GM12878 (cell line): ENCODE data around the gene NECTIN1. TPM values are rescaled to one million over a fixed set of nuclear protein-coding genes. Genes with fewer than 3 reads are reported as not detected.

Experiments used
- ATAC-seq: fragments of 200-7000 bp; cut with Tn5 transposase; 3 replicates; pipeline ENCODE4 v1.9.1; 2020; ENCODE audit warnings: mild to moderate bottlenecking, moderate library complexity
- BruUV-seq: library from RNA; stranded (reverse); fragments of 400-500 nt; replicated peaks from 2 replicates; lab custom pipeline; 2021; lab: Mats Ljungman, UMichigan
- CTCF ChIA-PET: fragments of 300-600 bp; sonication (Branson Sonifier 250); formaldehyde crosslinking; extraction: SDS; loops from one replicate; lab custom pipeline; 2021; ENCODE audit warnings: inconsistent platforms; lab: Yijun Ruan, JAX
- POLR2A ChIA-PET: fragments of 350-600 bp; formaldehyde crosslinking; extraction: SDS; loops from one replicate; lab custom pipeline; 2021; ENCODE audit warnings: inconsistent platforms; lab: Charles Lee
- RAD21 ChIA-PET: fragments of 300-600 bp; sonication (Branson Sonifier 250); formaldehyde crosslinking; loops from one replicate; lab custom pipeline; 2023; ENCODE audit warnings: antibody characterized with exemption; ENCODE audit not compliant: unreplicated experiment; lab: Charles Lee
- SMC1A ChIA-PET: fragments of 300-600 bp; sonication (Branson Sonifier 250); formaldehyde crosslinking; loops from one replicate; lab custom pipeline; 2023; ENCODE audit not compliant: unreplicated experiment, uncharacterized antibody; lab: Charles Lee
- DNase-seq: peaks from one replicate; pipeline ENCODE4 v3.0.0-alpha.2; 2011; ENCODE audit warnings: low read depth, low spot score
- FAIRE-seq: peaks from 3 replicates; lab custom pipeline; 2011; peaks lifted over from hg19 to GRCh38; lab: Jason Lieb, UNC
- H2AFZ ChIP-seq: 2 replicates; pipeline ENCODE4 v1.6.0; 2011; ENCODE audit warnings: low read depth, low read length, control low read depth; ENCODE audit not compliant: control insufficient read depth
- H3K27ac ChIP-seq: 2 replicates; pipeline ENCODE4 v1.5.1; 2011; ENCODE audit warnings: control low read depth; ENCODE audit not compliant: control insufficient read depth, insufficient read depth
- H3K27me3 ChIP-seq, 2 experiments: replicated peaks in 1 of 2; 2 replicates each; pipeline versions ENCODE4 v1.6.0 to v1.6.1; 2011; ENCODE audit warnings: low read length in 1 of 2; ENCODE audit not compliant: control insufficient read depth in 2 of 2, insufficient read depth in 2 of 2
- H3K36me3 ChIP-seq, 2 experiments: 2 replicates each; pipeline ENCODE4 v1.5.1; 2011; ENCODE audit warnings: low read length in 1 of 2; ENCODE audit not compliant: control insufficient read depth in 2 of 2, insufficient read depth in 2 of 2
- H3K4me1 ChIP-seq: 2 replicates; pipeline ENCODE4 v1.6.1; 2011; ENCODE audit warnings: mild to moderate bottlenecking, low read length, moderate library complexity, mixed read lengths; ENCODE audit not compliant: control insufficient read depth, insufficient read depth
- H3K4me2 ChIP-seq: 2 replicates; pipeline ENCODE4 v1.6.0; 2011; ENCODE audit warnings: control low read depth; ENCODE audit not compliant: control insufficient read depth, insufficient read depth
- H3K4me3 ChIP-seq: fragments of 200-600 bp; sonication (generic); 2 replicates; pipeline ENCODE4 v1.5.1; 2016
- H3K79me2 ChIP-seq: 2 replicates; pipeline ENCODE4 v1.6.0; 2011; ENCODE audit warnings: low read length; ENCODE audit not compliant: control insufficient read depth, insufficient read depth
- H3K9ac ChIP-seq: 2 replicates; pipeline ENCODE4 v1.8.0; 2011; ENCODE audit warnings: low read length, control low read depth, mixed read lengths; ENCODE audit not compliant: control insufficient read depth, insufficient read depth
- H3K9me3 ChIP-seq: replicated peaks from 3 replicates; pipeline ENCODE4 v1.5.1; 2011; ENCODE audit warnings: mild to moderate bottlenecking, low read length; ENCODE audit not compliant: control insufficient read depth, insufficient read depth
- H4K20me1 ChIP-seq: 2 replicates; pipeline ENCODE4 v1.6.0; 2011; ENCODE audit not compliant: control insufficient read depth, insufficient read depth
- CHD4 ChIP-seq: fragments of 200-600 bp; sonication (generic); IDR thresholded peaks from 2 replicates; pipeline ENCODE4 v1.6.1; 2016; ENCODE audit warnings: mild to moderate bottlenecking
- ESRRA ChIP-seq: IDR thresholded peaks from 2 replicates; pipeline ENCODE4 v1.6.1; 2012; ENCODE audit warnings: mild to moderate bottlenecking, low read length, improper control_type of control experiment
- JUNB ChIP-seq: IDR thresholded peaks from 2 replicates; pipeline ENCODE4 v1.6.1; 2016; ENCODE audit warnings: antibody characterized with exemption, mild to moderate bottlenecking
- KAT2A ChIP-seq: conservative IDR thresholded peaks from 2 replicates; pipeline ENCODE4 v1.6.1; 2011; ENCODE audit warnings: low read depth, low read length; ENCODE audit not compliant: control insufficient read depth
- MEF2A ChIP-seq: IDR thresholded peaks from 2 replicates; pipeline ENCODE4 v1.6.1; 2011; ENCODE audit warnings: low read depth, mild to moderate bottlenecking, low read length, moderate library complexity; ENCODE audit not compliant: insufficient read depth
- NFXL1 ChIP-seq: fragments of 450-650 bp; IDR thresholded peaks from 2 replicates; pipeline ENCODE4 v1.6.1; 2017; ENCODE audit warnings: antibody characterized with exemption, mild to moderate bottlenecking, borderline replicate concordance
- RBBP5 ChIP-seq: fragments of 200-600 bp; sonication (generic); conservative IDR thresholded peaks from 2 replicates; pipeline ENCODE4 v1.6.1; 2016
- RFX5 ChIP-seq: IDR thresholded peaks from 2 replicates; pipeline ENCODE4 v1.6.1; 2011; ENCODE audit warnings: low read depth, low read length, improper control_type of control experiment
- RUNX3 ChIP-seq: IDR thresholded peaks from 2 replicates; pipeline ENCODE4 v1.6.1; 2012; ENCODE audit warnings: low read length, inconsistent platforms
- SIX5 ChIP-seq: IDR thresholded peaks from 2 replicates; pipeline ENCODE4 v1.6.1; 2011; ENCODE audit warnings: mild to moderate bottlenecking, low read depth, low read length, moderate library complexity; ENCODE audit not compliant: severe bottlenecking
- STAT3 ChIP-seq: IDR thresholded peaks from 2 replicates; pipeline ENCODE4 v1.6.1; 2011; ENCODE audit warnings: low read depth, low read length, improper control_type of control experiment
- WGBS: methylation state at CpG from one replicate; pipeline ENCODE4 v1.1.6; 2016; ENCODE audit warnings: low lambda C conversion rate; ENCODE audit not compliant: insufficient replicate concordance, insufficient coverage; ENCODE audit errors: missing lambda C conversion rate; 5-methylcytosine and 5-hydroxymethylcytosine counted together
- in situ Hi-C: fragments of 300-500 bp; cut with MboI; formaldehyde crosslinking; loops from 9 replicates; pipeline ENCODE4 v1.14.3; 2018; ENCODE audit warnings: mixed read lengths
- intact Hi-C: fragments of 100-400 bp; cut with micrococcal nuclease; formaldehyde crosslinking; loops from one replicate; pipeline ENCODE4 v1.14.2; 2022; ENCODE audit not compliant: unreplicated experiment
- polyA plus RNA-seq, 11 experiments: library from polyadenylated mRNA; depleted of rRNA in 4 of 11; unstranded in 6 of 11; stranded (reverse) in 5 of 11; fragments of >200 nt; fragmentation: Nextera tagmentation in 4 of 11; fragmentation: Illumina TruSeq in 1 of 11; extraction: Ambion mirVana in 4 of 11; extraction: Trizol in 1 of 11; gene quantifications; 1 replicate in 1 of 11; 2 replicates in 10 of 11; pipeline versions ENCODE4 v1.2.1 to v1.2.3, GENCODE V29; 2011 to 2016; ENCODE audit warnings: inconsistent platforms in 2 of 11, missing spikeins in 2 of 11, low read depth in 1 of 11
- total RNA-seq, 4 experiments: library from RNA; depleted of rRNA in 3 of 4; stranded (reverse); fragments of >200 nt in 3 of 4; fragmentation: Illumina TruSeq in 1 of 4; extraction: Trizol in 1 of 4; gene quantifications; 2 replicates each; pipeline versions ENCODE4 v1.2.1 to v1.2.3, GENCODE V29; 2013 to 2021
- TF ChIP-seq, protein P1 (sequence below): fragments of 150-350 bp; IDR thresholded peaks from 2 replicates; pipeline ENCODE4 v1.6.1; 2016; ENCODE audit warnings: low read depth, low read length
- TF ChIP-seq, protein P2 (sequence below), 3 experiments: IDR thresholded peaks in 2 of 3; conservative IDR thresholded peaks in 1 of 3; 2 replicates each; pipeline ENCODE4 v1.5.1; 2011; ENCODE audit warnings: low read depth in 3 of 3, low read length in 3 of 3, mild to moderate bottlenecking in 3 of 3, control low read depth in 2 of 3, moderate library complexity in 2 of 3, inconsistent platforms in 1 of 3, mixed read lengths in 1 of 3; ENCODE audit not compliant: control insufficient read depth in 2 of 3, insufficient read depth in 1 of 3; ENCODE audit errors: extremely low read depth in 1 of 3

The NECTIN1 gene
- total and polyA plus RNA-seq, 10 of the 15 experiments (the other 5 are each of a cell fraction or from before 2014, with no cell fraction given) = 0.97 to 9.2 (median 2.3) TPM

DNA sequence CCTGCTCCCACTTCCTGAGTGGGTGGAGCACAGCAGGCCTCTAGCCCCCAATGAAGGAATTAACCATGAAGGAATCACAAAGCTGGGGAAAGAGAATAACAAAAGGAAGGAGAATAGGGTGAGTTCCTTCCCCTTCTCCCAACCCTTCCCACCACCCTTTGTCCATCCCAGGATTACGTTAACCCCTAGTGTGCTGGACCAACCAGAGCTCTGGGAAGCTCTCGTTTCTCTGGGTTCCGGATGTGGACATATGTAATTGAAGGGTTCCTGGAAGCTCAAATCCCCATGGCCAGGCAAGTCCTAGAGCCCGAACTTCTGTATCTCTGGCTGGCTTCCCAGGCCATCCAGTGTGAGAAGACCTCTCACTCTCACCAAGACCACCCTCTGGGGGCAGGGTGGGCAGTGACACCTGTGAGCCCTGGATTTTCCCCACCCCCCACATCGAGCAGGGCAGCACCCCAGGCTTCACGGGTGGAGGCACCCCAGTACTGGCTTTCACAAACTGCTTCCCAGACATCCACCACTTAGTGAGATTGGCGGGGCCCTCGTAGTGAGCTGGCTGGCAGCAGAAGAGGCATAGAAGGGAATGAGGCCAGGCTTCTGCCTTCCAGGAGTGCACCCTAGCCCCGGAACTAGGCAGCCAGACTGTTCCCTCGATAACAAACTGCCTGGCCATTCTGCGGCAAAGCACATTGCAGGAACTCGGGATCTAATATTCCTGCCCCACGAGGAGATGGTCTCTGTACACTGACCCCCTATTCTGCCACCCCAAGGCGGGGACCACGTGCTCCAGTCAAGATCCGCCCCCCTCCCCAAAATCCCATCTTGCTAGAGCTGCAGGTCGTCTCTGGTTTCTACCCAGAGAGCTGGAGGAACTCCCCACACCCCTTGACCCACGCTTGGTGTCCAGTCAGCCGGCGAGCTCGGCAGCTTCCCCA is 2.1 kb downstream of the NECTIN1 start:
- H3K4me2 ChIP-seq = peak overlapping the region; percentile 97
- no TSS peak for BruUV-seq
- TF ChIP-seq RFX5 (no peak), STAT3 (no peak), RUNX3 (no peak; the same call in 1 of the 2 replicates), SIX5 (no peak), KAT2A (no peak), NFXL1 (no peak), CHD4 (no peak), RBBP5 (no peak), ESRRA (no peak), MEF2A (no peak), JUNB (no peak)
- TF ChIP-seq, protein P1, sequence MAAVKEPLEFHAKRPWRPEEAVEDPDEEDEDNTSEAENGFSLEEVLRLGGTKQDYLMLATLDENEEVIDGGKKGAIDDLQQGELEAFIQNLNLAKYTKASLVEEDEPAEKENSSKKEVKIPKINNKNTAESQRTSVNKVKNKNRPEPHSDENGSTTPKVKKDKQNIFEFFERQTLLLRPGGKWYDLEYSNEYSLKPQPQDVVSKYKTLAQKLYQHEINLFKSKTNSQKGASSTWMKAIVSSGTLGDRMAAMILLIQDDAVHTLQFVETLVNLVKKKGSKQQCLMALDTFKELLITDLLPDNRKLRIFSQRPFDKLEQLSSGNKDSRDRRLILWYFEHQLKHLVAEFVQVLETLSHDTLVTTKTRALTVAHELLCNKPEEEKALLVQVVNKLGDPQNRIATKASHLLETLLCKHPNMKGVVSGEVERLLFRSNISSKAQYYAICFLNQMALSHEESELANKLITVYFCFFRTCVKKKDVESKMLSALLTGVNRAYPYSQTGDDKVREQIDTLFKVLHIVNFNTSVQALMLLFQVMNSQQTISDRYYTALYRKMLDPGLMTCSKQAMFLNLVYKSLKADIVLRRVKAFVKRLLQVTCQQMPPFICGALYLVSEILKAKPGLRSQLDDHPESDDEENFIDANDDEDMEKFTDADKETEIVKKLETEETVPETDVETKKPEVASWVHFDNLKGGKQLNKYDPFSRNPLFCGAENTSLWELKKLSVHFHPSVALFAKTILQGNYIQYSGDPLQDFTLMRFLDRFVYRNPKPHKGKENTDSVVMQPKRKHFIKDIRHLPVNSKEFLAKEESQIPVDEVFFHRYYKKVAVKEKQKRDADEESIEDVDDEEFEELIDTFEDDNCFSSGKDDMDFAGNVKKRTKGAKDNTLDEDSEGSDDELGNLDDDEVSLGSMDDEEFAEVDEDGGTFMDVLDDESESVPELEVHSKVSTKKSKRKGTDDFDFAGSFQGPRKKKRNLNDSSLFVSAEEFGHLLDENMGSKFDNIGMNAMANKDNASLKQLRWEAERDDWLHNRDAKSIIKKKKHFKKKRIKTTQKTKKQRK = no peak
- TF ChIP-seq, protein P2, sequence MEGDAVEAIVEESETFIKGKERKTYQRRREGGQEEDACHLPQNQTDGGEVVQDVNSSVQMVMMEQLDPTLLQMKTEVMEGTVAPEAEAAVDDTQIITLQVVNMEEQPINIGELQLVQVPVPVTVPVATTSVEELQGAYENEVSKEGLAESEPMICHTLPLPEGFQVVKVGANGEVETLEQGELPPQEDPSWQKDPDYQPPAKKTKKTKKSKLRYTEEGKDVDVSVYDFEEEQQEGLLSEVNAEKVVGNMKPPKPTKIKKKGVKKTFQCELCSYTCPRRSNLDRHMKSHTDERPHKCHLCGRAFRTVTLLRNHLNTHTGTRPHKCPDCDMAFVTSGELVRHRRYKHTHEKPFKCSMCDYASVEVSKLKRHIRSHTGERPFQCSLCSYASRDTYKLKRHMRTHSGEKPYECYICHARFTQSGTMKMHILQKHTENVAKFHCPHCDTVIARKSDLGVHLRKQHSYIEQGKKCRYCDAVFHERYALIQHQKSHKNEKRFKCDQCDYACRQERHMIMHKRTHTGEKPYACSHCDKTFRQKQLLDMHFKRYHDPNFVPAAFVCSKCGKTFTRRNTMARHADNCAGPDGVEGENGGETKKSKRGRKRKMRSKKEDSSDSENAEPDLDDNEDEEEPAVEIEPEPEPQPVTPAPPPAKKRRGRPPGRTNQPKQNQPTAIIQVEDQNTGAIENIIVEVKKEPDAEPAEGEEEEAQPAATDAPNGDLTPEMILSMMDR (IDR thresholded peaks at IDR 0.05 in 2 of 3, conservative IDR thresholded peaks at IDR 0.05 in 1 of 3; ENCODE audit: control insufficient read depth in 2 of 3, extremely low read depth in 1 of 3, insufficient read depth in 1 of 3, low read depth in 3 of 3, low read length in 3 of 3) = no peak

More for the DNA sequence above, 2.1 kb downstream of the NECTIN1 start:
- intact Hi-C loops = loop anchor here (5.0 kb wide), 1 partner anchor 245 kb away; no protein-coding TSS in a partner anchor
- in situ Hi-C loops = no loop called here
- ChIA-PET SMC1A (interaction anchor here (0.7 to 4.2 kb wide), 6 partner anchors 25 to 382 kb away, joined by 3 to 76 read pairs (median 5); no protein-coding TSS in a partner anchor), RAD21 (interaction anchor here (0.9 to 9.2 kb wide), 7 partner anchors 13 to 246 kb away, joined by 3 to 192 read pairs (median 5); no protein-coding TSS in a partner anchor), POLR2A (interaction anchor here (0.6 to 7.3 kb wide), 5 partner anchors 18 to 52 kb away, joined by 3 to 74 read pairs (median 5); no protein-coding TSS in a partner anchor), CTCF (interaction anchor here (0.6 to 10.3 kb wide), 15 partner anchors 9 to 1382 kb away, joined by 3 to 214 read pairs (median 3); no protein-coding TSS in a partner anchor)
- Histone ChIP-seq H4K20me1 (no peaks in the 10 kb centered on the region), H3K27me3 (peaks cover 0 to 7% of the 10 kb centered on the region in 2 experiments; a peak in 2 of 4 replicates), H2AFZ (no peak overlapping the region), H3K79me2 (peaks cover 15% of the 10 kb centered on the region), H3K4me3 (peak overlapping the region; percentile 74), H3K36me3 (no peaks in the 10 kb centered on the region), H3K9me3 (no peaks in the 10 kb centered on the region), H3K4me1 (peaks cover 27% of the 10 kb centered on the region), H3K9ac (peak overlapping the region; percentile 34; the same call in 1 of the 2 replicates), H3K27ac (no peak overlapping the region)
- 17% methylated on average over 21 of the region's 21 CpGs for WGBS
- ATAC-seq = no peak
- FAIRE-seq = no peak
- DNase-seq = no peak
